GM12872 (cell line): ENCODE measurements around the gene CDK5RAP2.

ENCODE experiments used
- CTCF ChIP-seq: IDR thresholded peaks from 3 replicates; pipeline ENCODE4 v1.5.1; 2011; ENCODE audit warnings: low read depth, mild to moderate bottlenecking, low read length, moderate library complexity; ENCODE audit not compliant: insufficient read depth

Gene CDK5RAP2

GRCh38 chr9:120603591-120603990 is 23.6 kb upstream of the CDK5RAP2 start:
- TF ChIP-seq CTCF = no peak

- no peak for TF ChIP-seq CTCF
Observed at GRCh38 chr9:120603010-120603409, 23.0 kb upstream of the CDK5RAP2 start.

- TF ChIP-seq CTCF = no peak
Observed at GRCh38 chr9:120593955-120594277, 13.9 kb upstream of the CDK5RAP2 start.

GRCh38 chr9:120593250-120593954 is 13.4 kb upstream of the CDK5RAP2 start:
- no peak for TF ChIP-seq CTCF

GRCh38 chr9:120592210-120592609 is 12.2 kb upstream of the CDK5RAP2 start:
- TF ChIP-seq CTCF = no peak

- no peak for TF ChIP-seq CTCF
Observed at GRCh38 chr9:120587328-120587727, 7.4 kb upstream of the CDK5RAP2 start.

- TF ChIP-seq CTCF = no peak
Observed at GRCh38 chr9:120583958-120584369, 4.0 kb upstream of the CDK5RAP2 start.
